Right lobe of liver (tissue), 6 donors: ENCODE results near the gene CLDN18. TPM values are rescaled to one million over a fixed set of nuclear protein-coding genes. Genes with fewer than 3 reads are reported as not detected.

ENCODE experiments used
- ATAC-seq, 4 donors: fragments of 200-7000 bp; cut with Tn5 transposase; one replicate each; pipeline ENCODE4 v1.9.1; 2020; ENCODE audit warnings: mild to moderate bottlenecking in 4 of 4, moderate library complexity in 4 of 4
- DNase-seq, 3 donors: peaks; one replicate each; pipeline ENCODE4 v3.0.0-alpha.2; 2020
- H3K27ac ChIP-seq, 3 donors: fragments of 200-600 bp; one replicate each; pipeline ENCODE4 v1.8.0; 2022
- H3K27me3 ChIP-seq, 2 donors: fragments of 200-600 bp; one replicate each; pipeline ENCODE4 v1.8.0; 2022
- H3K36me3 ChIP-seq, 4 donors: fragments of 200-600 bp; sonication (generic) in 1 of 4; one replicate each; pipeline versions ENCODE4 v1.5.1 to v1.8.0; 2017 to 2022; ENCODE audit warnings: control low read depth in 1 of 4
- H3K4me1 ChIP-seq, 4 donors: fragments of 200-600 bp; sonication (generic) in 1 of 4; one replicate each; pipeline versions ENCODE4 v1.5.1 to v1.8.0; 2017 to 2022; ENCODE audit warnings: control low read depth in 1 of 4
- H3K4me3 ChIP-seq, 3 donors: fragments of 200-600 bp; one replicate each; pipeline ENCODE4 v1.8.0; 2022
- H3K9me3 ChIP-seq, 4 donors: fragments of 200-600 bp; sonication (generic) in 1 of 4; one replicate each; pipeline versions ENCODE4 v1.5.1 to v1.8.0; 2017 to 2022; ENCODE audit warnings: control low read depth in 1 of 4
- CTCF ChIP-seq, 4 donors: fragments of 200-600 bp in 3 of 4; fragments of 450-650 bp in 1 of 4; IDR thresholded peaks; one replicate each; pipeline versions ENCODE4 v1.5.1 to v1.8.0; 2016 to 2022; ENCODE audit warnings: antibody characterized with exemption in 4 of 4, mild to moderate bottlenecking in 2 of 4
- POLR2A ChIP-seq: fragments of 450-650 bp; IDR thresholded peaks from one replicate; pipeline ENCODE4 v1.6.1; 2017; ENCODE audit warnings: antibody characterized with exemption, mild to moderate bottlenecking
- WGBS: methylation state at CpG from one replicate; pipeline ENCODE4 v1.1.6; 2018; ENCODE audit warnings: low coverage, low lambda C conversion rate; ENCODE audit not compliant: insufficient coverage; ENCODE audit errors: missing lambda C conversion rate; 5-methylcytosine and 5-hydroxymethylcytosine counted together
- intact Hi-C, 2 donors: fragments of 100-400 bp; cut with DNase I; formaldehyde crosslinking; loops; one replicate each; pipeline versions ENCODE4 v1.11.2 to v1.14.1; 2022
- total RNA-seq, 6 experiments: library from RNA; depleted of rRNA in 2 of 6; stranded (reverse); fragments of >200 nt in 2 of 6; fragmentation: NEBNext Ultra II Directional in 3 of 6; extraction: Animal tissue kit (Norgen Biotek cat#: 25700) in 3 of 6; gene quantifications; one replicate each; pipeline versions ENCODE4 v1.1.0 to v1.2.4, GENCODE V29; 2016 to 2023
- donor health status: DM: no; HTN: yes; CAD: no.
- donor health status: DM: no; HTN: no; CAD: no.
- donor health status: DM: no; HTN: no; CAD: no.
- donor health status: DM: no; HTN: yes; CAD: no.
- donor health status: DM: no; HTN: yes; CAD: no.

The CLDN18 gene
- total RNA-seq, 6 experiments from 2014 or later = not detected

GRCh38 chr3:138049157-138049919, 39.4 kb downstream of the CLDN18 start:
- TF ChIP-seq CTCF (IDR thresholded peaks at IDR 0.05) = no peak
- no peak for TF ChIP-seq POLR2A
- DNase-seq = no peak
- Histone ChIP-seq H3K4me3 (no peak overlapping the region), H3K9me3 (no peaks in the 10 kb centered on the region), H3K27me3 (no peaks in the 10 kb centered on the region), H3K36me3 (no peaks in the 10 kb centered on the region), H3K27ac (no peak overlapping the region), H3K4me1 (no peaks in the 10 kb centered on the region)
- intact Hi-C loops = no loop called here
- ATAC-seq = no peak
- WGBS = 71% methylated on average over 4 of the region's 9 CpGs

- intact Hi-C loops = no loop called here
- ATAC-seq = peak; percentile 77 to 87 (median 82)
- 36% methylated on average over 7 of the region's 8 CpGs for WGBS
Observed at GRCh38 chr3:138051947-138052802, 42.2 kb downstream of the CLDN18 start.

GRCh38 chr3:138054057-138054456, 44.1 kb downstream of the CLDN18 start:
- intact Hi-C loops = no loop called here
- H3K4me1 ChIP-seq = no peaks in the 10 kb centered on the region
- WGBS = 100% methylated on average over 1 of the region's 1 CpG
- DNase-seq = no peak
- H3K27me3 ChIP-seq = no peaks in the 10 kb centered on the region
- ATAC-seq = no peak
- no peaks in the 10 kb centered on the region for H3K9me3 ChIP-seq
- no peak for TF ChIP-seq POLR2A
- TF ChIP-seq CTCF (IDR thresholded peaks at IDR 0.05) = no peak
- H3K36me3 ChIP-seq = no peaks in the 10 kb centered on the region
- H3K27ac ChIP-seq = no peak overlapping the region
- H3K4me3 ChIP-seq = no peak overlapping the region

More at GRCh38 chr3:138051947-138052802, 42.2 kb downstream of the CLDN18 start:
- peak in 1 of 3 donors; percentile 33 for DNase-seq
- Histone ChIP-seq H3K27ac (no peak overlapping the region), H3K9me3 (no peaks in the 10 kb centered on the region), H3K4me3 (no peak overlapping the region), H3K36me3 (no peaks in the 10 kb centered on the region), H3K27me3 (no peaks in the 10 kb centered on the region), H3K4me1 (no peaks in the 10 kb centered on the region)
- TF ChIP-seq POLR2A (no peak), CTCF (IDR thresholded peaks at IDR 0.05) (peak; percentile 30 to 69 (median 67))

GRCh38 chr3:138057384-138057783, 47.4 kb downstream of the CLDN18 start:
- DNase-seq = no peak
- Histone ChIP-seq H3K4me1 (no peaks in the 10 kb centered on the region), H3K9me3 (no peaks in the 10 kb centered on the region), H3K4me3 (no peak overlapping the region), H3K36me3 (no peaks in the 10 kb centered on the region), H3K27me3 (no peaks in the 10 kb centered on the region), H3K27ac (no peak overlapping the region)
- WGBS = 82% methylated on average over 3 of the region's 3 CpGs
- ATAC-seq = no peak
- TF ChIP-seq POLR2A (no peak), CTCF (IDR thresholded peaks at IDR 0.05) (no peak)
- intact Hi-C loops = no loop called here
